Measurements from ENCODE around the gene AKR1E2.

The AKR1E2 gene

GRCh38 chr10:4847561-4848355, 21.8 kb downstream of the AKR1E2 start:
- no peak for DNase-seq

GRCh38 chr10:4848356-4849041, 22.5 kb downstream of the AKR1E2 start:
- DNase-seq: no peak

- no peak for DNase-seq
Measured at GRCh38 chr10:4849042-4849402, 23.0 kb downstream of the AKR1E2 start.

GRCh38 chr10:4849555-4850242, 23.7 kb downstream of the AKR1E2 start:
- DNase-seq: peak; percentile 83

GRCh38 chr10:4850397-4850796, 24.4 kb downstream of the AKR1E2 start:
- DNase-seq: no peak

GRCh38 chr10:4851176-4851575, 25.2 kb downstream of the AKR1E2 start:
- DNase-seq: no peak

GRCh38 chr10:4851846-4852245, 25.8 kb downstream of the AKR1E2 start:
- DNase-seq: no peak

- no peak for DNase-seq
Measured at GRCh38 chr10:4865945-4866661, 40.1 kb downstream of the AKR1E2 start.

- DNase-seq: no peak
Measured at GRCh38 chr10:4867109-4867519, 41.1 kb downstream of the AKR1E2 start.

- DNase-seq: no peak
Measured at GRCh38 chr10:4867520-4868356, 41.7 kb downstream of the AKR1E2 start.

GRCh38 chr10:4868357-4868657, 42.3 kb downstream of the AKR1E2 start:
- DNase-seq: no peak

GRCh38 chr10:4882704-4883078, 56.7 kb downstream of the AKR1E2 start:
- no peak for DNase-seq

GRCh38 chr10:4883079-4883739, 57.2 kb downstream of the AKR1E2 start:
- DNase-seq: no peak

- no peak for DNase-seq
Measured at GRCh38 chr10:4885162-4885561, 59.2 kb downstream of the AKR1E2 start.

- DNase-seq: no peak
Measured at GRCh38 chr10:4887501-4887900, 61.5 kb downstream of the AKR1E2 start.

GRCh38 chr10:4888236-4888635, 62.2 kb downstream of the AKR1E2 start:
- DNase-seq: no peak

GRCh38 chr10:4889959-4890358, 64.0 kb downstream of the AKR1E2 start:
- DNase-seq: no peak

- no peak for DNase-seq
Measured at GRCh38 chr10:4892681-4893080, 66.7 kb downstream of the AKR1E2 start.

- no peak for DNase-seq
Measured at GRCh38 chr10:4894335-4894734, 68.3 kb downstream of the AKR1E2 start.
